Mucosa of rectum (tissue), 2 donors: Measurements from ENCODE around the gene CNPPD1.

Source experiments
- H3K27ac ChIP-seq, 2 donors: one replicate each; pipeline ENCODE4 v1.7.0; 2013; ENCODE audit warnings: inconsistent platforms in 2 of 2, low read depth in 2 of 2, low read length in 2 of 2
- H3K27me3 ChIP-seq, 2 donors: one replicate each; pipeline ENCODE4 v1.7.0; 2013; ENCODE audit warnings: low read length in 2 of 2; ENCODE audit not compliant: control insufficient read depth in 2 of 2, insufficient read depth in 2 of 2
- H3K36me3 ChIP-seq, 2 donors: one replicate each; pipeline ENCODE4 v1.7.0; 2013; ENCODE audit warnings: low read length in 2 of 2; ENCODE audit not compliant: control insufficient read depth in 2 of 2, insufficient read depth in 2 of 2
- H3K4me1 ChIP-seq, 2 donors: one replicate each; pipeline ENCODE4 v1.7.0; 2013; ENCODE audit warnings: low read length in 2 of 2, mild to moderate bottlenecking in 1 of 2; ENCODE audit not compliant: control insufficient read depth in 2 of 2, insufficient read depth in 2 of 2
- H3K4me3 ChIP-seq, 2 donors: one replicate each; pipeline ENCODE4 v1.7.0; 2013; ENCODE audit warnings: low read length in 2 of 2
- H3K9ac ChIP-seq, 2 donors: one replicate each; pipeline ENCODE4 v1.7.0; 2013; ENCODE audit warnings: low read length in 2 of 2, low read depth in 1 of 2, mild to moderate bottlenecking in 1 of 2
- H3K9me3 ChIP-seq, 2 donors: one replicate each; pipeline ENCODE4 v1.7.0; 2013; ENCODE audit warnings: low read length in 2 of 2; ENCODE audit not compliant: control insufficient read depth in 2 of 2
- donor health status: healthy.
- donor health status: Normal muscosa, but diverticular disease.

The CNPPD1 gene

DNA sequence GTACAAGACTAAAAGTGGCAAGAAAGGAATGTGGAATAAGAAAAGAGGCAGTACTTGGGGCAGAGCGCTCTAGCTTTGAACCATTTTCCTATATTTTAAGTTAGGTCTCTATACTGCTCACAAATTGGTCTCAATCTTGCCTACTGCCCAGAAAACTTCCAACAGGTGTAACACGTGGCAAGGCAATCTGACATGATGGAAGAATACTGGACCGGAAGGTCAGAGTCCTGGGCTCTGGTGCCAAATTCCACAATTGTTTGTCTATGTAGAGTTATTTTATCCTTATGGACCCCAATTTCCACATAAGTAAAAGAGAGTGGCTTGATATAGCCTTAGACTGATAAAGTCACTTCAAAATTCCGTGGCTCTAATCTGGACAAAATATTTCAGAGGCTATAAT is 45.0 kb downstream of the CNPPD1 start:
- no peak overlapping the region for H3K27ac ChIP-seq
- no peak overlapping the region for H3K4me3 ChIP-seq
- no peaks in the 10 kb centered on the region for H3K27me3 ChIP-seq
- H3K9ac ChIP-seq, result no peak overlapping the region
- no peaks in the 10 kb centered on the region for H3K36me3 ChIP-seq
- H3K9me3 ChIP-seq, result no peaks in the 10 kb centered on the region
- H3K4me1 ChIP-seq, result peaks cover 16 to 17% of the 10 kb centered on the region in 2 donors

DNA sequence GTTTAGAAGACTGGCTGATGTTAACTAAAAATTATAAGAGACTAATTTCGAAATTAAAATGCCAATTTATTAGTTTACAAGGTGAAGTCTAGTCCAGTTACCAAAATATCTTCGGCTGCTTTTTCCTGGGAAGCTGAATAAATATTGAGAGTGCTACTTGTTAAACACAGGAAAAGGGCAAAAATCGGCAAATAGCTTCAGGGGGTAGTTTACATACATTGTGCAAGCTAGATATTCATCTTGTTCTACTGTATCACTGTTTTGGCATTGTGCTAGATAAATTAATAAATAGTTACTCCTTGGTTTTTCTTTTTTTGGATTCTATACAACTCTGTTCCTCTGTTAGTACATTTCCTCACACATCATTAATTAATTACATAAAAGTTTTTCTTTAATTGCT is 45.4 kb downstream of the CNPPD1 start:
- Histone ChIP-seq H3K4me1 (peaks cover 17 to 21% of the 10 kb centered on the region in 2 donors), H3K9me3 (no peaks in the 10 kb centered on the region), H3K36me3 (no peaks in the 10 kb centered on the region), H3K9ac (no peak overlapping the region), H3K4me3 (no peak overlapping the region), H3K27me3 (no peaks in the 10 kb centered on the region), H3K27ac (no peak overlapping the region)

DNA sequence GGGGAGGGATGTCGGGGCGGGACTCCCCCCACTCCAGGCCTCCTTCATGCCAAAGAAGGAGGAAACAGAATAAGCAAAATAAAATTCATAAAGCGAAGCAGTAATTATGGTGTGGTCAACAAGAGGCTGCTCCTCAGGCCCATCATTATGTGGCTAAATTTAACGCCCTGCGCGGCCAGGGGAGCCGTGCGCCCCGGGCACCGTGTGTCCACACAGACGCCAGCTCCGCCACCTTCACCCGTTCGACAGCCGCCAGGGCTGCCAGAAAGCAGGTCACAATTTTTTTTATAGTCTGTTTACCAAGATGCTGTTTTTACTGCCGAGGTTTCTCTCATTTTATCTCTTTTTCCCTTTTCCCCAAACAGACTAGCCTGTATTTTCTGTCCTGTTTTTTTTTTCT is 47.1 kb downstream of the CNPPD1 start:
- peaks cover 28 to 35% of the 10 kb centered on the region in 2 donors for H3K4me1 ChIP-seq
- no peak overlapping the region for H3K9ac ChIP-seq
- no peak overlapping the region for H3K27ac ChIP-seq

DNA sequence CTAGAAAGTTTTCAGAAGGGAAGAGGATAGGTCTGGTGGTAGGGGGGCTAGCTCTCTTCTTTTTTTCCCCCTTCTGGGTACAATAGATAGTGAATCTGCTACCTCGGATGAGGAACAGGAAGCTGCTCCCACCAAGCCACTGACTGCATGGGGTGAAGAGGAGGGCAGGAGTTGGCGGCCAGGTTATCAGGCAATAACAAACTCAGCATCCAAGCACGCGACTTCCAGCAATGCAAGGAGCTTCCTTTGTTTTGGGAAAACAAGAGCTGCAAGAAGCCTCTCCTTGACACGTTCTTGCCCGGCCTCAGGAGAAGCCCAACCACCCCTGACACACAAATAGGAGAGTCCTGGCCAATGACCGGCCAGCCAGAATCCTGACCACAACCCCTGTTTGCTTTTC is 48.3 kb downstream of the CNPPD1 start:
- H3K9me3 ChIP-seq, result no peaks in the 10 kb centered on the region
- peaks cover 30 to 46% of the 10 kb centered on the region in 2 donors for H3K4me1 ChIP-seq
- no peak overlapping the region for H3K9ac ChIP-seq
- peak overlapping the region in 1 of 2 donors; percentile 94 for H3K27ac ChIP-seq
- no peaks in the 10 kb centered on the region for H3K27me3 ChIP-seq
- H3K4me3 ChIP-seq, result no peak overlapping the region
- no peaks in the 10 kb centered on the region for H3K36me3 ChIP-seq

More for the DNA sequence above, 47.1 kb downstream of the CNPPD1 start:
- no peak overlapping the region for H3K4me3 ChIP-seq
- no peaks in the 10 kb centered on the region for H3K27me3 ChIP-seq
- H3K36me3 ChIP-seq, result no peaks in the 10 kb centered on the region
- H3K9me3 ChIP-seq, result no peaks in the 10 kb centered on the region

DNA sequence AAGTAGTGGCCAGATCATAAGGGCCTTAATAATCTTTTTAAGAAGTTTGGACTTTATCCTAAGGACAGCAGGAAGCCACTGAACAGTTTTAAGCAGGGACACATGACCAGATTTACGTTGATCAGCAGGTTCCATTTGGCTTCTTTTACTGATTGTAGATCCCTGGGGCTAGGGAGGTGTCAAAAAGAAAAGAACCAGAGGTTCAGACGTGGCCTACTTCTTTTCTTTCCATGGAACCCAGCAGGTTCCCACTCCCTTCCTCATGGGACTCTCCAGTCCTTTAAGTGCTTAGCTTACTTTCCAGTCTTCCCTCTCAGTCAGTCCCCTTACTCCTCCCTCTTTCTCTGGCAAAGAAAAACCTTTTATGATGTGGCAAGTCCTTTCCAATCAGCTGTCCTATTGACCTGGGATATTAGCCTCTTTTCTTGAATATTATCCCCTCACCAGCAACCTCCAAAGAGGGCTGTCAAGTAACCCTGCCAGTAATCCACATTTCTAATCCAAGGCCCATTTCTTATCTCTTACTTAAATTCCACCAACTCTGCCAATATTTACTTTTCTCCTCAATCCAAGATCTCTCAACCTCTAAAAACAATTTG is 49.6 kb downstream of the CNPPD1 start:
- Histone ChIP-seq H3K36me3 (no peaks in the 10 kb centered on the region), H3K27me3 (no peaks in the 10 kb centered on the region), H3K9ac (peak overlapping the region in 1 of 2 donors; percentile 25), H3K9me3 (no peaks in the 10 kb centered on the region), H3K4me3 (no peak overlapping the region), H3K27ac (peak overlapping the region; percentile 93 to 94), H3K4me1 (peaks cover 34 to 58% of the 10 kb centered on the region in 2 donors)

DNA sequence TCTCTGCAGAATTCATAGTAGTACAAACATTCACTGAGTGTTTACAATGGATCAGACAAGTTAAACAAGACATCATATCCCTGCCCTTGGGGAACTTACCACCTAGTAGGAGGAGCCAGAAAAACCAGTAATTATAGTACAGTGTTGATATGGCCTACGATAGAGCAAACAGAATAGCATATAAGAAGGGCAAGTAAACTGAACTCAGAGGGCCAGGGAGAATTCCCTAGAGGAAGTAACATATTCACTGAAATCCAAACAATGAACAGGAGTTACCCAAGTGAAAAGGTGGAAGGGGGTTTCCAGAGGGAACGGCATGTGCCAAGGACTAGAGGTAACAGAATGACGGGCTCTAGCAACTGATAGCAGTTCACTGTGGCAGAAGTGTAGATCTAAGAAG is 50.2 kb downstream of the CNPPD1 start:
- H3K27ac ChIP-seq, result peak overlapping the region; percentile 93 to 94
- no peak overlapping the region for H3K4me3 ChIP-seq
- H3K36me3 ChIP-seq, result no peaks in the 10 kb centered on the region
- H3K4me1 ChIP-seq, result peaks cover 37 to 62% of the 10 kb centered on the region in 2 donors
- H3K9me3 ChIP-seq, result no peaks in the 10 kb centered on the region
- H3K27me3 ChIP-seq, result no peaks in the 10 kb centered on the region
- peak overlapping the region in 1 of 2 donors; percentile 25 for H3K9ac ChIP-seq

DNA sequence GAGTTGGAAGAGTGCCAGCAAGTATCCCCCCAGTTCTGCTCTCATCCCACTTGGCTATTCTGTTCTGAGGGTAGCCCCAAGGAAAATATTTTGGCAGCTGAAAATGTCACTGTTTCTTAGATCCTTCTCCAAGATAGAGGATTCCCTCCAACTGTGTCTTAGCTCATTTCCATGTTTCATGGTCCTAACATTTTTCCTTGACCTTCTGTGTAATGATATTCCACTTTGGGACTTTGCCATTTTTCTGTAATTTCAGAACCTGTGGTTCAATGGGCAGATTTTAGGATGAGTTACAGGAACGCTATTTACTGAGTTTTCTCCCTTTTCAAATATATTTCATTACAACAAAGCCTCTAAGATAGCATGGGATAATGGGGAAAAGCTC is 50.8 kb downstream of the CNPPD1 start:
- H3K4me1 ChIP-seq, result peaks cover 37 to 62% of the 10 kb centered on the region in 2 donors
- H3K4me3 ChIP-seq, result peak overlapping the region in 1 of 2 donors; percentile 3
- no peaks in the 10 kb centered on the region for H3K9me3 ChIP-seq
- no peaks in the 10 kb centered on the region for H3K36me3 ChIP-seq
- no peaks in the 10 kb centered on the region for H3K27me3 ChIP-seq
- H3K9ac ChIP-seq, result peak overlapping the region in 1 of 2 donors; percentile 77
- H3K27ac ChIP-seq, result peak overlapping the region; percentile 93 to 94

DNA sequence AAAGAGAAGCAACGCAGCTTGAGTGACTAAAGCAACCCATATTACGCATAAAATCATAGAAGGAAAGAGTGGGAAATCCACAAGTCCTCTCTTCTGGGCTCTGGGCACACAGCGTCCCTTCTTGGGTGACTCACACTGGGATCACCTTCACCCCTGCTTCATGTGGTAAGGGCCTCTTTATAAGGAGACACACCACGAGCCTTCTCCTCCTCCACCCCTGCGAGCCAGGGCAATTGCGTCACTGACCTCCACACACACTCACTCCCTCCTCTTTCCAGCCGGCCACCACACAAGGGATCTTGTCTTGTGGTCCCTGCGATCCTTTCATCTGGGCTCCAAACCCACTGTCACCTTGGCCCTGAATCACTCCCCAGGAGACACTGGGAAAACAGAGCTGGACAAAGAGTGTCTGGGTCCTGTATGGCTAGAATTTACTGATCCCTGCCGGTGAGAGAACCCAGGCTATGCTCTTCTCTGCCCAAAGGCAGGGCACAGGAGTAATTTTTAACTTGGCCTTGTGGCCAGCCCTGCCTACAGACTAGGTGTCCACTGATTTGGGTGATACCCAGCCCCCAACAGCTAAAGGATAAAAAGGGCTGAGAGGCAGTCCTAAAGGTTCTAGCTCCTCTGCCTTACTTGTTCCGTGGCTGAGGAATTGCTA is 51.4 kb downstream of the CNPPD1 start:
- Histone ChIP-seq H3K27me3 (no peaks in the 10 kb centered on the region), H3K9me3 (no peaks in the 10 kb centered on the region), H3K4me1 (peaks cover 37 to 62% of the 10 kb centered on the region in 2 donors), H3K9ac (peak overlapping the region in 1 of 2 donors; percentile 77), H3K4me3 (no peak overlapping the region), H3K36me3 (no peaks in the 10 kb centered on the region), H3K27ac (peak overlapping the region; percentile 93 to 94)

DNA sequence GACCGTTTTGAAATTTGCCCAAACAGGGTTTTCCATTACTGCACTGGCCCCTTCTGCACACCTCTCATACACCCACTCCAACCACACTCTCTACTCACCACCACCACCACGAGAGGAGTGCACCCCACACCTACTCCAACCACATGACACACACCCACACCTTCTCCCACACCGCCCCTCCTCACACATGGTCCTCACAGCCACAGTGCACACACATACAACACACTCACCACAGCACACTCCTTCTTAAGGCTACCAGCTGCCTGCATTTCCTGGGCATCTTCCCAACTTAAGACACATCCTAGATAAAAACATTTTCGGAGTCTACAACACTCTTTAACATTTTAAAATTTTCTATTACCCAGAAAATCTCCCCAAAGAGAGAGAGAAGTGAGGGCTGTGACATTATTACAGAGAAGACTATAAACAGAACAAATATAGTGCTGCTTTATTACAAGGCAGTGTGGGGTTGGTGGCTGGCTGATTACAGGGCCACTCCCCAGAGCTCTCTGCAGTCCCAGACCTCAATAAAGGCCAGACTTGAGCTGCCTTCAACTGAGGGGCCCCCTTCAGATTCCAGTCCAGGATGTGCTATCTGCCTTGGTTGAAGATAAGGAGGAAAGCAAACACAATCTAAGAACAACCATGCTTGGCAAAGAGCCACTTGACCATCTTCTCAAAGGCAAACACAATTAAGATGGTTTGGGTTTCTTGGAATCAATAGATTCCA is 52.2 kb downstream of the CNPPD1 start:
- H3K9me3 ChIP-seq, result no peaks in the 10 kb centered on the region
- H3K4me3 ChIP-seq, result peak overlapping the region; percentile 54
- peak overlapping the region; percentile 93 to 94 for H3K27ac ChIP-seq
- peaks cover 37 to 62% of the 10 kb centered on the region in 2 donors for H3K4me1 ChIP-seq
- peak overlapping the region; percentile 63 to 77 for H3K9ac ChIP-seq
- H3K27me3 ChIP-seq, result no peaks in the 10 kb centered on the region
- no peaks in the 10 kb centered on the region for H3K36me3 ChIP-seq
